ENCODE results near the gene REV1.
"Not testable (repeated sequence)": the region's sequence is repeated elsewhere in the genome, so short reads cannot be mapped to it uniquely, and the experiment has no call there.

The REV1 gene

DNA sequence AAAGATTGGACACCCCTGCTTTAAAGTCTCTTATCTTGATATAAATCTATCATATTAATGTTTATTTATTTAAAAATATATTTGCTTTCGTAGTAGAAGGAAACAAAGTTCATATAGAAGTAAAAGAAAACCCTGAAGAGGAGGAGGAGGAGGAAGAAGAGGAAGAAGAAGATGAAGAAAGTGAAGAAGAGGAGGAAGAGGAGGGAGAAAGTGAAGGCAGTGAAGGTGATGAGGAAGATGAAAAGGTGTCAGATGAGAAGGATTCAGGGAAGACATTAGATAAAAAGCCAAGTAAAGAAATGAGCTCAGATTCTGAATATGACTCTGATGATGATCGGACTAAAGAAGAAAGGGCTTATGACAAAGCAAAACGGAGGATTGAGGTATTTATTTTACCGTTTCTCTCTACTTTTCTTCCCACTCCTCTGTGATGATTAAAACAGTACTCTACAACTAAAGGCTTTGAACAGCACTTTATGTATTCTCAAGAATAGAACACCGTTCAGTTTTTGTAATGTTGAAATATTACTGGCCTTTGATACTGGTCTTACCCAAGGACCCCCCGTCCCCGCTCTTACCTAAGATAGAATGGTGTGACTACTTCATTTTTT lies 113.5 kb downstream of the REV1 start:
- Histone ChIP-seq H3K4me3 (ENCODE audit: low read length) (no peak overlapping the region), H3K79me2 (ENCODE audit: low read length) (no peaks in the 10 kb centered on the region; the same call in 1 of the 2 replicates), H3K9ac (ENCODE audit: low read length) (no peak overlapping the region), H3K4me1 (ENCODE audit: low read length) (peaks cover 26% of the 10 kb centered on the region), H3K4me2 (ENCODE audit: low read depth, low read length) (no peak overlapping the region), H3K9me3 (replicated peaks; ENCODE audit: insufficient read depth, low read length) (no peaks in the 10 kb centered on the region), H3K27me3 (replicated peaks; ENCODE audit: insufficient read depth, low read length) (no peaks in the 10 kb centered on the region), H3F3A (ENCODE audit: insufficient read depth, low read length) (peaks cover 6% of the 10 kb centered on the region; the same call in 1 of the 2 replicates), H3K27ac (ENCODE audit: low read length) (no peak overlapping the region), H3K9me2 (replicated peaks; ENCODE audit: insufficient read depth, low read length) (no peaks in the 10 kb centered on the region), H3K36me3 (replicated peaks; ENCODE audit: insufficient read depth, low read length) (peaks cover 20% of the 10 kb centered on the region; the same call in 1 of the 2 replicates), H2AFZ (ENCODE audit: low read length) (no peak overlapping the region), H4K20me1 (ENCODE audit: insufficient read depth, low read length) (peaks cover 9% of the 10 kb centered on the region; the same call in 1 of the 2 replicates)
- TF ChIP-seq EZH2 (optimal IDR thresholded peaks at IDR 0.05; ENCODE audit: low read depth, low read length) = no peak
- no peak for TF ChIP-seq EZH2phosphoT487 (IDR thresholded peaks at IDR 0.05; ENCODE audit: low read length)
- no peak for TF ChIP-seq CTCF (IDR thresholded peaks at IDR 0.05; ENCODE audit: low read length)
- no peak for DNase-seq

- Histone ChIP-seq H4K20me1 (ENCODE audit: insufficient read depth, low read length) (peaks cover 5% of the 10 kb centered on the region; the same call in 1 of the 2 replicates), H2AFZ (ENCODE audit: low read length) (no peak overlapping the region), H3K27me3 (replicated peaks; ENCODE audit: insufficient read depth, low read length) (no peaks in the 10 kb centered on the region), H3K4me1 (ENCODE audit: low read length) (peaks cover 17% of the 10 kb centered on the region), H3K9me2 (replicated peaks; ENCODE audit: insufficient read depth, low read length) (no peaks in the 10 kb centered on the region), H3K4me2 (ENCODE audit: low read depth, low read length) (no peak overlapping the region), H3F3A (ENCODE audit: insufficient read depth, low read length) (peaks cover under 1% of the 10 kb centered on the region; the same call in 1 of the 2 replicates), H3K9ac (ENCODE audit: low read length) (no peak overlapping the region), H3K4me3 (ENCODE audit: low read length) (no peak overlapping the region), H3K27ac (ENCODE audit: low read length) (no peak overlapping the region), H3K9me3 (replicated peaks; ENCODE audit: insufficient read depth, low read length) (no peaks in the 10 kb centered on the region), H3K36me3 (replicated peaks; ENCODE audit: insufficient read depth, low read length) (peaks cover 17% of the 10 kb centered on the region; the same call in 1 of the 2 replicates), H3K79me2 (ENCODE audit: low read length) (no peaks in the 10 kb centered on the region; the same call in 1 of the 2 replicates)
- TF ChIP-seq EZH2 (optimal IDR thresholded peaks at IDR 0.05; ENCODE audit: low read depth, low read length) (no peak), CTCF (IDR thresholded peaks at IDR 0.05; ENCODE audit: low read length) (no peak), EZH2phosphoT487 (IDR thresholded peaks at IDR 0.05; ENCODE audit: low read length) (no peak)
- DNase-seq = no peak
Observed at GRCh38 chr2:99374747-99375146, 115.1 kb downstream of the REV1 start.

DNA sequence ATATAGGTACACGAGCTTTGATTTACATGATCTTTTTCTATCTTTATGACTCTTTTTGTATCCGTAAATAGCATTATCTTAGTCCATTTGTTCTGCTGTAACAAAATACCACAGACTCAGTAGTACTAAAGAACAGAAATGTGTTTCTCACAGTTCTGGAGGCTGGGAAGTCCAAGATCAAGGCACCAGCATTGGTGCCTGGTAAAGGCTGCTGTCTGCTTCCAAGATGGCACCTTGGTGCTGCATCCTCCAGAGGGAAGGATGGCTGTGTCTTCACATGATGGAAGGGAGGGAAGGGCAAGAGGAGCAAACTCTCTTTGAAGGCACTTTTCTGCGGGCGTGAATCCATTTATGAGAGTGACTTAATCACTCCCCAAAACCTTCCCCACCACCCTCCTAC lies 116.7 kb downstream of the REV1 start:
- Histone ChIP-seq H3K4me1 (ENCODE audit: low read length) (peaks cover 13% of the 10 kb centered on the region), H3K36me3 (replicated peaks; ENCODE audit: insufficient read depth, low read length) (peaks cover 14% of the 10 kb centered on the region; the same call in 1 of the 2 replicates), H4K20me1 (ENCODE audit: insufficient read depth, low read length) (0 out of 2 replicates have a peak, but pooled peaks cover 5% of the 10 kb centered on the region), H3K4me2 (ENCODE audit: low read depth, low read length) (no peak overlapping the region), H3K9ac (ENCODE audit: low read length) (no peak overlapping the region), H3K9me3 (replicated peaks; ENCODE audit: insufficient read depth, low read length) (no peaks in the 10 kb centered on the region), H2AFZ (ENCODE audit: low read length) (no peak overlapping the region), H3K27ac (ENCODE audit: low read length) (no peak overlapping the region), H3K4me3 (ENCODE audit: low read length) (no peak overlapping the region), H3K79me2 (ENCODE audit: low read length) (no peaks in the 10 kb centered on the region), H3K9me2 (replicated peaks; ENCODE audit: insufficient read depth, low read length) (no peaks in the 10 kb centered on the region), H3K27me3 (replicated peaks; ENCODE audit: insufficient read depth, low read length) (no peaks in the 10 kb centered on the region), H3F3A (ENCODE audit: insufficient read depth, low read length) (no peaks in the 10 kb centered on the region; the same call in 1 of the 2 replicates)
- TF ChIP-seq EZH2phosphoT487 (IDR thresholded peaks at IDR 0.05; ENCODE audit: low read length) (no peak), EZH2 (optimal IDR thresholded peaks at IDR 0.05; ENCODE audit: low read depth, low read length) (no peak), CTCF (IDR thresholded peaks at IDR 0.05; ENCODE audit: low read length) (no peak)
- no peak for DNase-seq

- H2AFZ ChIP-seq (ENCODE audit: low read length); H3K27ac ChIP-seq (ENCODE audit: low read length); H3K4me2 ChIP-seq (ENCODE audit: low read depth, low read length); H4K20me1 ChIP-seq (ENCODE audit: insufficient read depth, low read length); H3K4me3 ChIP-seq (ENCODE audit: low read length); H3K27me3 ChIP-seq (replicated peaks; ENCODE audit: insufficient read depth, low read length); H3K9me3 ChIP-seq (replicated peaks; ENCODE audit: insufficient read depth, low read length); H3K4me1 ChIP-seq (ENCODE audit: low read length); DNase-seq; H3K79me2 ChIP-seq (ENCODE audit: low read length); H3K9ac ChIP-seq (ENCODE audit: low read length); H3F3A ChIP-seq (ENCODE audit: insufficient read depth, low read length); H3K9me2 ChIP-seq (replicated peaks; ENCODE audit: insufficient read depth, low read length): not testable (repeated sequence)
- H3K36me3 ChIP-seq (replicated peaks; ENCODE audit: insufficient read depth, low read length) = peaks cover 19% of the 10 kb centered on the region; the same call in 1 of the 2 replicates
Observed at GRCh38 chr2:99368854-99369253, 121.0 kb downstream of the REV1 start.
